Amniotic stem cell (primary cell): ENCODE results near the gene POLK.
"Not testable (repeated sequence)": the region's sequence is repeated elsewhere in the genome, so short reads cannot be mapped to it uniquely, and the experiment has no call there.

ENCODE experiments used
- DNase-seq: peaks from one replicate; lab custom pipeline; 2025; lab: John Stamatoyannopoulos, UW

Gene POLK

DNA sequence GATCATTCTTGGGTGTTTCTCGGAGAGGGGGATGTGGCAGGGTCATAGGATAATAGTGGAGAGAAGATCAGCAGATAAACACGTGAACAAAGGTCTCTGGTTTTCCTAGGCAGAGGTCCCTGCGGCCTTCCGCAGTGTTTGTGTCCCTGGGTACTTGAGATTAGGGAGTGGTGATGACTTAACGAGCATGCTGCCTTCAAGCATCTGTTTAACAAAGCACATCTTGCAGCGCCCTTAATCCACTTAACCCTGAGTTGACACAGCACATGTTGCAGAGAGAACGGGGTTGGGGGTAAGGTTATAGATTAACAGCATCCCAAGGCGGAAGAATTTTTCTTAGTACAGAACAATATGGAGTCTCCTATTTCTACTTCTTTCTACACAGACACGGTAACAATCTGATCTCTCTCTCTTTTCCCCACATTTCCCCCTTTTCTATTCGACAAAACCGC is 99.2 kb downstream of the POLK start:
- not testable (repeated sequence) for DNase-seq

DNA sequence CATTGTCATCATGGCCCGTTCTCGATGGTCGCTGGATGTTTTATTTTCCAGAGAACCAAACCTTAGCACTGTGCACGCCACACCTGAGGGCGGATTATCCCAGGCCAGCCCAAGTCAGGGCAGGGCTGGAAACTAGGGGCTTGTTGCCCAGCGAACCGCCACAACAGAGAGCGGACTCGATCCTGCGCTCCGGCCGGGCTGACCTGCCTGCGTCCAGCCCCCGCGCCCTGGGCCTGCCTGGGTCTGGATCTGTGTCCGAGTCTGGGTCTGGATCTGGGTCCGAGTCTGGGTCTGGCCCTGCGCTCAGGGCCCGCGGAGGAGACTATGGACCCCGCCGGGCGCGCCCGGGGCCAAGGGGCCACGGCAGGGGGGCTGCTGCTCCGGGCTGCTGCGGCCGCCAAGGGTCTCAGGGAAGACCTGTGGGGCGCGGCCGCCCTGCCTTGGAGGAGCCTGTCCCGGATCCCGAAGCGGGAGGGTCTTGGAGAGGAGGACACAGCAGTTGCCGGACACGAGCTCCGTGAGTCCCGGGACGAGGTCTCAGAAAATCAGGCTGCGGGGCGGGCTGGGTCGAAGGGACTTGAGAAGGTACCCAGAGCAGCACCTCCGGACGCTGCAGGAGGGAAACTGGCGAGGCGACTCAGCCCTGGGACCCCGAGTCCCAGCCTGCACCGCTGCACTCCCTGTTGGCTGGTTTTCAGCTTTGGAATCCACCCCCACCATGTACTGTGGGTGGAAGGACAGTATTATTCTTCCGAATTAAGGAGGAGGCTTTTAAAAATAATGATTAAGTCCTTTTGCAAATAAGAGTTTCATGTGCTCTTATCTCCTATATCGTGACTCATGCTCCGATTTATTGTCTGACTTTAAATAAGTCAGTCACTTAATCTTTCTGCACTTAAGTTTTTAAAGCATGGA is 99.9 kb downstream of the POLK start, which contains the start of gene ANKDD1B:
Gene ANKDD1B, plus strand, starts transcription at position 143 of the 915 bp plus-strand sequence. Its CDS starts 182 bp downstream, at position 325.
- no peak for DNase-seq

DNA sequence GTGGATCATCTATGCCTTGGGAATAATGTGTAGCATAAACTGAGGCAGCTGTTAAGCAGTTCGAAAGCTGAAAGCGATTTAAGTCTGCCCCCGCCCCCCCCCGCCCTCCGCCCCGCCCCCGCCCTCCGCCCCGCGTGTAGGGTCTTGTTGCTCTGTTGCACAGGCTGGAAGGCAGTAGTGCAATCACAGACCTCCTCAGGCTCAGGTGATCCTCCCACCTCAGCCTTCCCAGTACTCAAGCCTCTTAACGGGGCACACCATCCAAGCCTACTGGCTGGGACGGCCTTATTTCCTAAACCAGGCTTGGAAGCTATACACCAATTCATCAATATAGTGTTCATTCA is 100.5 kb downstream of the POLK start:
- DNase-seq = no peak

DNA sequence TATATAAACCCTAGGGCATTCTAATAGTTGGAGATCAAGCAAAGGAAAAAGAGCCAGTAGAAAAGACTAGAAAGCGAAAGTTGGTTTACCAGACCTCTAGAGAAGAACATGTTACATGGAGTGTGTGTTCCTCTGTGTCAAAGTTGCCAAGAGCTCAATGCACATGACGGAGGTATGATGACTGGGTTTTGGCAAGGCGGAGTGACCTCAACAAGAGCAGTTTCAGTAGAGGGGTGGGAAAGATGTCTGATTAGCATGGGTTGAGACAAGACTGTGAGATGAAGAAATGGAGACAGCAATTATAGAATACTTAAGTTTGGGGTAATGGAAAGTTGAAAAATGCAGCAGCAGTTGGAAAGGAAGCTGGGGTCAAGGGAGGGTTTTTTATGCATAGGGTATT is 101.2 kb downstream of the POLK start:
- DNase-seq = no peak

DNA sequence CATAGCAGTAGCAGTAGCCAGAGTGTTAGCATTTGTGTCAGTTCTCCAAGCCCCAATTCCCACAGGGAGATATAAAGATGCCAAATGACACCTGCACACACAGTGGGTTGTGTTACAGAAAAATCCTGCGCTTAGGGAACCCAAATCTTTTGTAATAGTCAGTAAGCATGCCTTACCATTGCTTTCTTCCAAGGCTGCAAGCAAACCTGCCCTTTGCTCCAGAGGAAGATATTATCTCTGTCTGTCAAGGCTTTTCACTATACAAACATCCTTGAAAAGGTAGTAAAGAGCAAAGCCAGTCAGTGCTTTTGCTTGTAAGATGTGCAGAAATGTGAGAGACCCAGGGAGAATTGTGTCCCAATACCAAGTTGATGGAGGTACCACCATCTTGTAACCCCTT is 102.5 kb downstream of the POLK start:
- no peak for DNase-seq

DNA sequence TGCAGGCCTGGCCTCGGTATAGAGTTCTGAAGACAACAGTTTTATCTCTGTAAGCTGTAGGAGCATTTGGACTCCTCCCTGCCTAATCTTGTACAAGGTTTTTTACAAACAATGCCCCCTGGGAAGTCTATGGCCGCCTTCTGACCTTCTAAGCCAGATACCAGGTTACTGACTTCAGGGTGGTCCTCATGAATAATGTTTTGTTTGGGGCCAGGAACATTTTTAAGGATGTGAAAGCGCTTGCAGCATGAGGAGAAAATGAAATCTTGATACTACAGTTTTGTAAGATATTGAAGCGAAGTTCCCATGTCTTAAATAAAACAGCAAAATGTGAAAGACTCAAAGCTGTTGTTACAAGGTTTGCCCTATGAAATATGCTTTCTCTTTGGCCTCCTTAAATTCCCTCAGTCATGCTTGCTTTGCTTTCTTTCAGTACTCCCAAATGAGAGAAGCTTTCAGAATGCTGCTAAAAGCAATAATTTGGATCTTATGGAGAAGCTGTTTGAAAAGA is 104.7 kb downstream of the POLK start:
- no peak for DNase-seq

DNA sequence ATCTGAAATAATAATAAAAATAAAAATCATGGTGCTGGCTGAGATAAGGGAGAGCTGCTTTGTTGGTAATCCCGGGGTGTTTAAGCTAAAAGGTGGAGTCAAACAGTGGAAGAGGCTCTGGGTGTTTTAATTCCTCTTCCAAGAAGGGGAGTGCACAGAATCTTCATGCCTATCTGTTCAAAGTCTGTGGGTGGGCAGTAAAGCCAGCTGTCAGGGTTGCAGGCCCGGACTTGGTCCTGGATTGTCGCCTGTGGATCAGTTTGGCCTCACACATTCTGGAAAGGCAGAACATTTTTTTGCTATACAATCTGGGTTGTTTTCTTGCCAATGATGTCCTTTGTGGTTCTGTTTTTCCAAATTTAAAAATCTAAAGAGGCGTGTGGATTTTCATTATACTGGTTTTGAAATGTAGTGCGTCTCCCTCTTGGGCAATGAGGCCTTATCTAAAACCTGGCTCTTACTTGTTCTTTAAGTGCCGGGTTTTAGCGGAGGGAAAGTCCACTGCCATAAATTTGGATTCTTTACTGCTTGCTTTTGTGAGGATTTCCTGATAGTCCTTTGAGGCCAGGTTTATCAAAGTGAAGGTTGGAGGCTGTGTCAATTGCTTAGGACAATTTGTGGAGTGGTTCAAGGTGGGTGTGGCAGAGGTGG is 105.4 kb downstream of the POLK start:
- DNase-seq = no peak

DNA sequence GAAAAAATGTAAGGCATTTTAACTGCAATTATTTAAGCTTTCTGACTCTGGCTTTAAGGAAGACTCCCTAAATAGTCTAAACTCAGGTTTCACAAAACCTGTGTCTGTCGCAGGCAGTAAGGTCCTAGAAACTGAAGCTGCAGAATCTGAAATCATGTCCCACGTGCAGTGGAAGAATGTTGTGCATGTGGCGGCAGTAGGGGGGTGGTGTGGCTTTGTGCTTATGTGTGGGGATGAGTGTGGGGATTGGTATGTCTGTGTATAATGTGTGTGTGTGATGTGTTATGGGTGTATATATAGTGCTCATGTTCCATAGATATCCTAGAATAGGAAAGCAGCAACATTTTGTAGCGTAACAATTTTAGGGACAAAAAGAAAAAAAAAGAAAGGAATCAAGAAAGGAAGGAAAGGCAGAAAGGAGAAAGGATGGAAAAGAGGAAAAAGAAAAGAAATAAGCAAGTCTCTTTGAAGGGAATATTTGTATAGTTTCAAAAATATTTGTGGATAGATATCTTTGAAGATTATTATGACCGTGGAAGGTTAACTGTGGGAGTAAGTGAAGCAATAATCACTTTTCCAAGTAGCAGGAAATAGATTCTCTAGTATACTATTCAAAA is 106.2 kb downstream of the POLK start:
- DNase-seq = no peak

DNA sequence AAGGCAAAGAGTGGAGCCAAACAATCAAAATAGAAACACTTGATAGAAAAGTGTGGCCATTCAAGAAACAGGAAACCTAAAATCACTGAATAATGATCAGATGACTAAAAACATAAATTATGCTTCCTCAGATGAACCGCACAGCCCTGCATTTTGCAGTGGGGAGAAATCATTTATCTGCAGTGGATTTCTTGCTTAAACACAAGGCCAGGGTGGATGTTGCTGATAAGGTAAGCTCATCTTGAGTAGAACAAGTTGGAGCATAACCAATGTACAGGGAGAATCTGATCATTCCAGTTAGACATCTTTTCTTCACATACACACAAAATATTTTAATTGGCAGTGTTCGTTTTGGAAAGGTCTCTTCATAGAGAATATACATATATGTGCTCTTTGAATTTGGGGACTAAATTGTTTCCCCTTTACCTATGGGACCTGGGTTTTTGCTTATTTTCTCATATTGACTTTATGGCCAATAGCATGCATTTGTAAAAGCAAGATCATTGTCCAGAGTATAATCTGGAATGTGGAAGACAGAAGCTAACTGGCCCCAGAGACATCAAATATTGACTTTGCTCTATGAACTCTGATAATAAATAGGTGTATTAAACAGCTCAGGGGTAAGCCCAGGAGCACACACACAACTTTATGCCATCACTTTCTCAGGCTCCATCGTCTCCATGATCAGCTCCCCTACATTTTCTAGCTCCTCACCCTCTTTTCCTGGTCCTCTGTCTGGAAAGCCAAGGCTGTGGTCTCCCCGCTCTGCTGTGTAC is 108.7 kb downstream of the POLK start:
- DNase-seq = no peak

DNA sequence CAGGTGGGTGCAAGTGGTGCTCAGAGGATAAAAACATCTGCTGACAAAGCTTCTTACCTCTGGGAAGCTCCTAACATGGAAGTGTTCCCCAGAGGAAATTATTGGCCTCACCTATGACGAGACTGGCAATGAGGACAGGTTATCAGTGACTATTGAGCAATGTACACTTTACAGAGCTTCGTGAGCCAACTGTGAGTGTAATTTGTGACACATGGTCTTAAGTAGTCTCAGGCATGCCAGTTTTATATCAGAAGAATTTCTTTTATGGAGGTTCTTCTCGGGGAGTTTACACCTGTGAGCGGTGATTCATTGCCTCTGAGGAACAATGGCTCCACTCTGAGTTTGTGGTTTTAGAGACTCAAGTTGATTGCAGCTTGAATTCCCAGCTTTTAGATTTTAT is 110.9 kb downstream of the POLK start:
- DNase-seq = no peak

DNA sequence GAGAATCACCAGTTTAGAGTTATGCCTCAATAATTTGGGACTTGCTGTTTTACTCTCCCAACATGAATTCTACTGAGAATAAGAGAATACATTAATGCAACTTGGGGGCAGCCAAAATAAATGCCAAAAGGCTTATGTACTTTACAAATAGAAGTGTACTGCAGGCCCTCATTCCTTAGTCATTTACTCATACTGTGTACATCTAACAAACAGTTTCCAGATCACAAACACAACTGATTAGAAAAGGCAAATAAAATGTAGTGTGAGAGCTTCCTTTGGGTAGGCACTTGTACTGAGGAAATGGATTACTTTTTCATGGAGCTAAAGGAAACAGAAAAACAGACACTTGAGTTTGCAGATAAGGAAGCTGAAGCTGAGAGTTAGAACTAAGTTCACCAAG is 112.2 kb downstream of the POLK start:
- DNase-seq = no peak

DNA sequence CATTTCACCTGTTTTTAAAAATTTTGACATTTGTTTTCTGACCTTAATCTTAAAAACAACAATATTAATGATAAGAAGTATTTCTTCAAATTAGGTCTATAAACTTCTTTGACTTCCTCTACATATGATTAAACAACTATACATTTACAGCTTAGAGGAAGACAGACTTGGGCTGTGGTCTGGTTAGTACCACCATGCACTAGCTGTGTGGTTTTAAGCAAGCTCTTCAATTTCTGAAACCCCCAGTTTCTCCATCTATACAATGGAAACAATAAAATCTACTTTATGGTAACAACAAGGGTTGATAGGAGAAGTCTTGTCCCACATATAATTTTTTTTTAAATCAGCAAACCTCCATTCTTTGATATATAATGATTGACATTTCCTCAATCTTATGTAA is 115.3 kb downstream of the POLK start:
- no peak for DNase-seq

DNA sequence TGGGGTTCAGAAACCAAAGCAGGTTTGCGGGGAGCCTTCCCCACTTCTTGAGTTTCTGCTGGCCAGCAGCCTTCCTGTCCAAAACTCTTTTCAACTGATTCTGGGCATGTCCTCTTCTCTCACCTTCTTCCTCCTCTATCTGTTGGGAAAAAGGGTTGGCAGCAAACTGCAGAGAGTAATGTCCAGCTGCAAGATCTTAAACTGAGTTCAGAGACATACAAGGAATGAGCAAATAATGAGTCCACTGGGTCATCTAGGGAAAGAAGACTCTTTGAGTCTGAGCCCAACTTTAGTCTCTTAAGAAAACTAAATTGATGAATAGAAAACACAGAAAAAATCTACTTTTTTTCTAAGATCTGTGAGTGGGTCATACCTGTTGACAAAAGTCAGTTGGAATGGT is 116.1 kb downstream of the POLK start:
- DNase-seq = no peak

DNA sequence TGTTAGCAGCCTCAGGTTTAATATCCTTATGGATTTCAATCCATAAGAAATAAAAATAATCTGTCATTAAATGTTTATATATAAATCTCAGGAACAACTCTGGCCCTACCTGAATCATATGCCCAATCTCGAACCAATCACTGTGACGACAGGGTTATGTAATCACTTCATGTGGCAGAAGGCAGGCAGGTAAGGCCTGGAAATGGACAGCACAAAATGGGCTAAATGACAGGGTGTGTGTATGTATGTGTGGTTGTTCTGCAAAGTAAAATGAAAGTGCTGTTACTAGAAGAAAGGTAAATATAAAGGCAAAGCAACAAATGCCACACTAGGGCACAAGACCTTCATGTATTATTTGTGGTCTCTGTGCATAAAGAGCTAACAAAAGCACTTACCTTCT is 119.2 kb downstream of the POLK start:
- no peak for DNase-seq

DNA sequence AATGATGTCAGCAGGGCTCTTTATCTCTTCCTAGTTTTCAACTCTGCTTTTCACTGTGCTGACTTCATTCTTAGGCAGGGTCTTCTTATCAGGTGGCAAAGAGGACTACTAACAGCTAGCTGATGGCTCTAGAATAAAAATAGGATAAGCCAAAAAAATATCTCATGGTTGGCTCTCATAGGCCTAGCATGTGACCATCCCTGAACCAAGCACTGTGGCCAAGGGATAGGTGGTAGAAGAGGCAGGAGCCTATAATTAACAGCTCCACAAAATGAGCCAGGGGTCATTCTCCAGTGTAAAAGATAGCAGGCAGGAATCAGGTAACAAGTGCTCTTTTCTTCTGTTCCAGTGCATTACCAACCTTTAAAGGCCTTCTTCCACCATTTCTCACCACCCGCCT is 120.6 kb downstream of the POLK start:
- DNase-seq = no peak

DNA sequence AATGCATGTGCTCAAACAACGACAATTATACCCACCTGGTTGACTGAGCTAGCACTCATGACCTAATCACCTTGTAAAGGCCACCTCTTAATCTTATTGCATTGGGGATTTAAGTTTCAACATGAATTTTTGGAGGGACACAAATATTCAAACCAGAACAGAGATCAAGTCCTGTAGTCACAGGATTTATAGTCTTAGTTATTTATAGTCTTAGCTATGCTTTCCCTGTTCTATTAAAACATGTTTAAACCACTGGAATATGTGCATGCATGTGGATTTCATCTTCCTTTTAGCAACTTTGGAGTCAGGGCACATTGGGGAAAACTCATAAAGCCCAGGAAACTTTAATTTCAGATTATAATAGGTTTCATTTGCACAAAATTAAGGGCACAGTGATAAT is 126.3 kb downstream of the POLK start:
- DNase-seq = no peak

DNA sequence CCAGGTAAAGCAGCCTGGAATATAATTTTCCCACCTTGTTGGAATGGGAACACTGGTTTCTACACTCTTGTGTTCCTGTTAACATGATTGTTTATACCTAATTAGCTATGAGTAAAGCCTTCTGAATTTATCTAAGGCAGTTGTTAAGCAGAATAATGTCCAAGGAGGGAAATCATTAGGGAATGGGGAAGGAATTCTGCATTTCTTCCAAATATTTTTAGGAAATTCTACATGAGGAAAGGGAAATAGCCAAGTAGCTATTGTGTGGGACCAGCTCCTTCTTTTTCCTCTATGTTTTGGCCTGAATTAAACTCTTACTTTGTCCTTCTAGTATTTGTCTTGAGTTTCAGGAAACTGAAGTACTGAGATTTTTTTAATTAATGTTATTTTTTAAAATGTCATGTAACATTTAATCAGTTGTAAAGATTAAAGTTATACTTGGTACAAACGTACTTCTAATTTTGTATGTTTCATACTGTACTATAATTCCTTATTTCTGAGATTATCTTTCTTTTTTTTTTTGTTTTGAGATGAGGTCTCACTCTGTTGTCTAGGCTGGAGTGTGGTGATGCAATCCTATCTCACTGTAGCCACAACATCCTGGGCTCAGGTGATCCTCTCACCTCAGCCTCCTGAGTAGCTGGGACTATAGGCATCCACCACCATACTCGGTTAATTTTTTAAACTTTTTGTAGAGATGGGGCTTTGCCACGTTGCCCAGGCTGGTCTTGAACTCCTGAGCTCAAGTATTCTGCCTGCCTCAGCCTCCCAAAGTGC is 128.0 kb downstream of the POLK start:
- no peak for DNase-seq

DNA sequence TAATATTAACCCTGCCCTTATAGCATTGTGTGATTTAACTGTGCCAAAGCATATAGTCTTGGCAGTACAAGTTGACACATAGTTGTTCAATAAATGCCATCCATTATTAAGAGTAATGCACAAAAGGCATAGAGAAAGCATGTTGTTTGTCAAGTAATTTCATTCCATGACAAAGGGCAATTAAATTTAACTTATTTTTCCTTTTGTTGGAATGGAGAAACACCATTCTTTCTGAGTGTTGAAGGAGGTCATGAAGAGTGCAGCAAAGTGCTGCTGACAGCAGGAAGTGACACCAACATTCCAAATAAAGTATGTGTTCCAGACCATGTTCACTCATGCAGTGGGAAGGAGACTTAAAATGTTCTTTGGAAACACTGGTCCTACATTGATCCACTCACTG is 128.7 kb downstream of the POLK start:
- no peak for DNase-seq

DNA sequence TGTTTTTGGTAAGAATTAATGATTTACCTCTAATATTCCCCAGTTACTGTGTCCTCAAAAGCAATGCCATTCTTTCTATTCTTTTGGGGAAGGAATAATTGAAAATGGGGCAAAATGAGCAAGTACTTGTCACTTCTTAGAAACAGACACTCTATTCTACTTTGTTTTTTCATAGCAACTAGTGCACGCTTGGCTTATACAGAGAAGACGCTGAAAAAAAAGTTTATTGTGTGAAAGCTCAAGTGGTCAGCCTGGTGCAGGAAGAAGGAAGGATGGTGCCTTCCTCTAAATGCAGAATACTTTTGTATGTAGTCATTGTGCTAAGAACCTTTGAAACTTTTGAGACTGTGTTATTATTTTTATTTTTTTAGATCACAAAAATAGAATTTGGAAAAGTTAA is 129.1 kb downstream of the POLK start:
- DNase-seq = no peak

DNA sequence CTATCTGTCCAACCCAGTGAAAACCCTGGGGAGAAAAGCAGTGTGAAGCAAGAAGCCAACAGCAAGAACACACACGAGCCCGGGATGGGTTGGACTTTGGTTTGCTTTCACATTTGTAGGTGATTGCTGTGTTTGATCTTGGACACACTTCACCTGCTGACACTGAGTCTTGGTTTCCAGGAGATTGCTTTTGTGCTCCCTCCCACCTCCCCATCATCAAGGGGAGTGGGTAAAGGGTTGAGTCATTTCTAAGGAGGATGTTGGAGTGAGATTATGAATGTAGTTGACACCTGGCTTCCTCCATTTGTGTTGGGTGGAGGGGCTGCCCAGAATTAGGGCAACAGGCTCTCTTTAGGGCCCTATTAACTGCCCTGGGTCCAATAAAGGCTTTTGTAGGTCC is 137.0 kb downstream of the POLK start:
- DNase-seq = no peak
